Renal cortical epithelial cell (primary cell): Measurements from ENCODE around the gene TDRKH. TPM values are rescaled to one million over a fixed set of nuclear protein-coding genes. Genes with fewer than 3 reads are reported as not detected.

Experiments used
- DNase-seq: peaks from one replicate; pipeline ENCODE4 v3.0.0-alpha.2; 2011; ENCODE audit warnings: low read depth
- total RNA-seq: library from RNA; depleted of rRNA; stranded (reverse); fragments of >200 nt; gene quantifications from 2 replicates; pipeline ENCODE4 v1.2.3, GENCODE V29; 2014

TDRKH gene
- total RNA-seq, 1 donor from 2014 or later = 9.7 TPM

- DNase-seq = no peak
Observed at GRCh38 chr1:151823175-151823574, 32.9 kb upstream of the TDRKH start.

- DNase-seq = no peak
Observed at GRCh38 chr1:151822404-151822803, 32.1 kb upstream of the TDRKH start.

- DNase-seq = no peak
Observed at GRCh38 chr1:151820940-151821339, 30.6 kb upstream of the TDRKH start.

GRCh38 chr1:151819976-151820623, 29.8 kb upstream of the TDRKH start:
- peak; percentile 74 for DNase-seq

- DNase-seq = no peak
Observed at GRCh38 chr1:151819227-151819835, 29.0 kb upstream of the TDRKH start.

GRCh38 chr1:151817353-151817730, 27.0 kb upstream of the TDRKH start:
- DNase-seq = no peak

- no peak for DNase-seq
Observed at GRCh38 chr1:151816548-151817352, 26.4 kb upstream of the TDRKH start.

GRCh38 chr1:151815716-151816327, 25.5 kb upstream of the TDRKH start:
- DNase-seq = no peak

- no peak for DNase-seq
Observed at GRCh38 chr1:151814971-151815545, 24.8 kb upstream of the TDRKH start.

GRCh38 chr1:151814426-151814825, 24.1 kb upstream of the TDRKH start:
- DNase-seq = no peak

GRCh38 chr1:151813271-151813977, 23.1 kb upstream of the TDRKH start:
- DNase-seq = no peak

- no peak for DNase-seq
Observed at GRCh38 chr1:151811181-151811580, 20.9 kb upstream of the TDRKH start.

GRCh38 chr1:151809985-151810556, 19.8 kb upstream of the TDRKH start:
- no peak for DNase-seq

- DNase-seq = peak; percentile 60
Observed at GRCh38 chr1:151809290-151809984, 19.1 kb upstream of the TDRKH start.

- no peak for DNase-seq
Observed at GRCh38 chr1:151807766-151808165, 17.5 kb upstream of the TDRKH start.

GRCh38 chr1:151807131-151807530, 16.8 kb upstream of the TDRKH start:
- DNase-seq = no peak

GRCh38 chr1:151806170-151806569, 15.9 kb upstream of the TDRKH start:
- DNase-seq = no peak

- DNase-seq = no peak
Observed at GRCh38 chr1:151805066-151805820, 14.9 kb upstream of the TDRKH start, which contains the start of gene LINGO4. Gene LINGO4, minus strand, starts transcription at chr1:151805419. Its CDS starts 2,715 bp downstream, at chr1:151802704.

GRCh38 chr1:151803915-151804314, 13.6 kb upstream of the TDRKH start:
- no peak for DNase-seq

- no peak for DNase-seq
Observed at GRCh38 chr1:151803164-151803563, 12.9 kb upstream of the TDRKH start.
